GM21360 (cell line): ENCODE measurements around the gene OR51A4.
"Not testable (repeated sequence)": the region's sequence is repeated elsewhere in the genome, so short reads cannot be mapped to it uniquely, and the experiment has no call there.

Experiments used
- ATAC-seq: cut with Tn5 transposase; IDR thresholded peaks from one replicate; pipeline ENCODE4 v1.9.1; 2021; ENCODE audit warnings: mild to moderate bottlenecking, moderate library complexity; ENCODE audit not compliant: unreplicated experiment

OR51A4 gene, protein sequence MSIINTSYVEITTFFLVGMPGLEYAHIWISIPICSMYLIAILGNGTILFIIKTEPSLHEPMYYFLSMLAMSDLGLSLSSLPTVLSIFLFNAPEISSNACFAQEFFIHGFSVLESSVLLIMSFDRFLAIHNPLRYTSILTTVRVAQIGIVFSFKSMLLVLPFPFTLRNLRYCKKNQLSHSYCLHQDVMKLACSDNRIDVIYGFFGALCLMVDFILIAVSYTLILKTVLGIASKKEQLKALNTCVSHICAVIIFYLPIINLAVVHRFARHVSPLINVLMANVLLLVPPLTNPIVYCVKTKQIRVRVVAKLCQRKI

GRCh38 chr11:4947505-4947904 is at the start of gene OR51A4:
TSS of gene OR51A4 (minus strand) at chr11:4947605. CDS start at chr11:4947100, 505 bp downstream.
- no peak for ATAC-seq

- ATAC-seq: no peak
These were observed 47.1 kb upstream of the OR51A4 start, which contains the start of gene OR51L1 for GRCh38 chr11:4994551-4994950. TSS of gene OR51L1 (plus strand) at chr11:4994851. CDS start at chr11:4998983, 4,132 bp downstream.

- ATAC-seq: no peak
These were observed 43.7 kb upstream of the OR51A4 start for GRCh38 chr11:4991060-4991459.

- no peak for ATAC-seq
These were observed 36.4 kb upstream of the OR51A4 start for GRCh38 chr11:4983841-4984240.

- no peak for ATAC-seq
These were observed 35.3 kb upstream of the OR51A4 start for GRCh38 chr11:4982678-4983077.

DNA sequence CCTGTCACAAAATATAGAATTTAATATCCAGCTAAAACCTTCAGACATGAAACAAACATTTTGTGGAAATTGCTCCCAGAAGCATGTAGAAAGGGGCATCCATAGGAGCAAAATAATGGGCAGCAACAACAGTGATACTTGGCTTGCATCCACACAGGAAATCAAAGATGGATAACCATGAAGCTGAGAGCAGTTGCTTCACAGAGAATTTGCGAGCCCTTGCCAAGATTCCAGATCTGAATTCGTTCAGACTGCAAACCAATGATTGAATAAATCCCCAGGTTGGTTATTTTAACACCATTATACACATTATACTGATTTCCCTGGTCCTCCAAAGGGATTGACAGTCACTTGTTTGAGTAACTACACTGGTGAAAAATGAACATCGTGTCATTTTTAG is 31.6 kb upstream of the OR51A4 start:
- no peak for ATAC-seq

- ATAC-seq: no peak
These were observed 28.0 kb upstream of the OR51A4 start for GRCh38 chr11:4975436-4975835.

DNA sequence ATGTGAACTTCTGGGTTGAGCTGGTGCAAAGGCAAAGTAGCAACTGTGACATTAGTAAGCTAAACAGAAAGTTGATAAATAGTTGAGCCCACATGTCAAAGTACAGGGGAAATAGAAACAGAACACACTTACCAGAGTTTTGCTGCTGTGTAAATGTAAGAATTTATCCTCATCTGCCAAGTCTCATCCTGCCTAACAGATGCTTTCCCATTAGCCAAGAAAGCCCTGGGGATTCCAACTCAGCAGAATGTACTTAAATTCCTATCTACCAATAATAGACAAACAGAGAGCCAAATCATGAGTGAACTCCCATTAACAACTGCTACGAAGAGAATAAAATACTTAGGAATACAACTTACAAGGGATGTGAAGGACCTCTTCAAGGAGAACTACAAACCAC is 15.4 kb upstream of the OR51A4 start:
- no peak for ATAC-seq

DNA sequence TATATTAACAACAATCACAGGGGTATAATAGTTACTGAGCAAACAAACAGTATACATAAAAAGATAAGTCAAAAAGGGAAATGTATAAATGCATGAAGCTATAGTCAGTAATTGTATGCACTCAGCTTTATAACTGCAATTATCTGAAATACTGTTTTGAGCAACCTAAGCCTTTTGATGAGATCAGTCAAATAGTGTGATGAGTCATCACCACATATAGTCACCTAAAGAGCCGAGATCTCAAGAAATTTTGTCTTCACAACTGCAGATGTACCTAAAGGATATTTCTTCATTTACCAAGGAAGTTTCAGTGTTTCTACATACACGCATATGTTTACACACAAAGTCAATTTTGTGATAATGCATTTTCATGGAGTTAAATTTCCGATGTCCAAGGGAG is 13.5 kb upstream of the OR51A4 start:
- ATAC-seq: no peak

DNA sequence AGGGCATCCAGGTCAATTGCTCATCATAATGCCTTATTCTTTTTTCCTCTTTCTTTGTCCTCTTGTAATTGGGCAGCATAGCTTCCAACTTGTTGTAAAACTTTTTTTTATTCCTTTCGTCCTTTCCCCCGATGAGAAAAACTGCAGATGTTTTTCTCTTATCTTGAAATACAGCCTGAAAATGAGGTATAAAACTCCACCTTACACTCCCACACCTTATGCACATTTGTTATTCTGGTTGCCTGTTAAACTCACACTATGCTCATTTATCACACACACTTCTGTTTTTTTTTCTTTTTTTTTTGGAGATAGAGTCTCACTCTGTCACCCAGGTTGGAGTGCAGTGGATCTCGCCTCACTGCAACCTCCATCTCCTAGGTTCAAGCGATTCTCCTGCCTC is 10.0 kb upstream of the OR51A4 start:
- ATAC-seq: no peak

DNA sequence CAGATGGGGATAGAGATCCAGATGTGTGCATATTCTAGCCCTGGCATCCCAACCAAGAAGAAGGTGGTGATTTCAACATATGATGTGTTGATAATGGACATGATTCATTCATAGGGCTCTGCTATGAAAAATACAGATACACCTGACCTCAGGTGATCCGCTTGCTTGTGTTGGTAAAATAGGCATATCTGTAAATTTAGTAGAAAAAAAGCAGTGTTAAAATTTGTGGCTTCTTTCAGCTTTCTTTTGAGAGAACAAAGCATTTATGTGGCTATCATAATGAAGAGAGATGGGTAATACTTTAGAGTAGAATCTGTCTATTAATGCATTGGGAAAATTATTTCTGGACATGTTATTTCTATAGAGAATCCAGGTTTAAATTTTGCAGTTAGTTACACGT is 8.2 kb upstream of the OR51A4 start, which contains the start of gene OR51A2:
TSS of gene OR51A2 (minus strand) at position 101 of the 400 bp plus-strand sequence. CDS start at position 101, 0 bp downstream.
- ATAC-seq: not testable (repeated sequence)

GRCh38 chr11:4936745-4937144 is 10.7 kb downstream of the OR51A4 start:
- ATAC-seq: no peak

GRCh38 chr11:4932751-4933150 is 14.7 kb downstream of the OR51A4 start:
- no peak for ATAC-seq

DNA sequence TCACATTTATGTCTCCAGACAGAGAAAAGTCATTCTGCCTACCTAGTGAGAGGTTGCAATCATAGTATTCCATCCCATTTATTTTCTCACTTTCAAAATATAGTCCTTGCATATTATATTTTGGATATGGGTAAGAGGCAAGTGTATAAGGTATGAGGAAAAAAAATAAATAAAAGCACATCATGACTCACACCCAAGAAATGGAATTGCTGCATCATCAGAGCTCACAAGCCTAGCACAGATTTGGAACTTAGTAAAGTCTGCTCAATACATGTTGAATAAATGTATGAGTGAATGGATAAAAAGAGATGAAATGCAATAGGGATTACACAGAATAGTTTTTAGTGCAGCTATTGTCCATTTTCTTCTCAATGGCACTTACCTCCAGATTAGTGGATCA is 20.8 kb downstream of the OR51A4 start:
- ATAC-seq: no peak

DNA sequence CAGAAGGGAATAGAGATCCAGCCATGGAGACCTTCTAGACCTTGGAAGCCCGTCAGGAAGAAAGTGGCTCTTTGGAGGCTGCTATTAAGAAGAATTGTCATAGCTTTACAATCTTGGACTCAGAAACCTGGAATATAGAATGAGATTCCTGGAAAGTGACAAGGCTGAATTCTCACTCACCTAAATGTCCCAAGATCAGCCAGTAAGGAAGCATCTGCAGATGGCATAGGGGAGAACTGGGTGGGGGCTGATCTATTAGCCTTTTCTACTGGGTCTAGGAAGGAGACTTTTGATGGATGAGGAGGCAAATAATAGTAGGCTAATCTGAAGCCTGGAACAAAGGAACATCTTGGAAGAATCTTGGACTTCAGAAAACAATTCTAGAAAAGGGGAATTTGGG is 23.2 kb downstream of the OR51A4 start, which contains the start of gene OR51G1:
TSS of gene OR51G1 (minus strand) at position 101 of the 400 bp plus-strand sequence. CDS start at position 101, 0 bp downstream.
- ATAC-seq: no peak

GRCh38 chr11:4922304-4922703 is 25.1 kb downstream of the OR51A4 start:
- no peak for ATAC-seq

GRCh38 chr11:4921796-4922195 is 25.6 kb downstream of the OR51A4 start:
- ATAC-seq: no peak

GRCh38 chr11:4919250-4919649 is 28.2 kb downstream of the OR51A4 start, which contains the start of gene OR51G2:
TSS of gene OR51G2 (minus strand) at chr11:4919350. CDS start at chr11:4915663, 3,687 bp downstream.
- no peak for ATAC-seq

DNA sequence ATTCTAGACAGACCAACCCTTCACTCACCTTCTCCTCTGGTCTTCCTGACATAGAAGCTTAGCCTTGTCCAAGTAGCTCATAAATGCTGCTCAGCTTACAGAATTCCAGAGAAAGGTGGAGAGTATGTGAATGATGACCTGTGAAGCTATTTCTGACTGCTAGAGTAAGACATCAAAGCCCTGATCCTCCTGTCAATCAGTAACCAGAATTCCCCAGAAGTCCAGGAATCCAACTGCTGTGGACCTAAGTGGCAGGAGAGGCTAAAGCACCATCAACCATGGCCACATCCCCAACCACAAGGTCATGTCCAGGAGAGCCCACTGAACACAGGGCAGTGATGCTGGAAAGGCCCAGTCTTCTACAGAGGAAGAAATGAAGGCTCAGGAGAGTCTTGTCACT is 30.8 kb downstream of the OR51A4 start:
- ATAC-seq: no peak

DNA sequence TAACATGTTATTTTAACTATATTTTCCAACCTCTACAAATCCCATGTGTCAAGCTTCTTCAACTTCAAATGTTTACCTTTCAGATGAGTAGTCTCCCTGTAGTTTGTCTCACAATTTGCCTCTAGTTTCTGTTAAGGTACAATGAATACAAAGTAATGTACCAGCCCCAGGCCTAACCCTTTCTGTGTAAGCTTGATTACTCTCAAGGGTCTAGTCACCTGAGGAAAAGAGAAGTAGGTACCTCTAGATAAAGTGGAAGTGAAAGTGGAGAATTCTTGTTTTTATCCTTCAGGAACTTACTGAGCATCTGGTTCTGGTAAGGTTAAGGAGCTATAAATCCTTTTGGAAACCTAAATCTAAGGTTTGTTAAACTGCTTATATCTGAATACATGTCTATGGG is 43.9 kb downstream of the OR51A4 start, which contains the start of gene OR51A7:
TSS of gene OR51A7 (plus strand) at position 300 of the 400 bp plus-strand sequence. CDS start 3,587 bp downstream, outside the sequence.
- no peak for ATAC-seq
